Hindlimb muscle (tissue), 1 donor: ENCODE measurements around the gene ZFYVE21. TPM values are rescaled to one million over a fixed set of nuclear protein-coding genes. Genes with fewer than 3 reads are reported as not detected.

Source experiments
- DNase-seq: peaks from one replicate; pipeline ENCODE4 v3.0.0-alpha.2; 2013
- polyA plus RNA-seq: library from polyadenylated mRNA; unstranded; fragments of 120-200 nt; gene quantifications from one replicate; pipeline ENCODE4 v1.2.1, GENCODE V29; 2013; ENCODE audit not compliant: insufficient read length

ZFYVE21 gene
- polyA plus RNA-seq, 1 donor, result 44.2 TPM

DNA sequence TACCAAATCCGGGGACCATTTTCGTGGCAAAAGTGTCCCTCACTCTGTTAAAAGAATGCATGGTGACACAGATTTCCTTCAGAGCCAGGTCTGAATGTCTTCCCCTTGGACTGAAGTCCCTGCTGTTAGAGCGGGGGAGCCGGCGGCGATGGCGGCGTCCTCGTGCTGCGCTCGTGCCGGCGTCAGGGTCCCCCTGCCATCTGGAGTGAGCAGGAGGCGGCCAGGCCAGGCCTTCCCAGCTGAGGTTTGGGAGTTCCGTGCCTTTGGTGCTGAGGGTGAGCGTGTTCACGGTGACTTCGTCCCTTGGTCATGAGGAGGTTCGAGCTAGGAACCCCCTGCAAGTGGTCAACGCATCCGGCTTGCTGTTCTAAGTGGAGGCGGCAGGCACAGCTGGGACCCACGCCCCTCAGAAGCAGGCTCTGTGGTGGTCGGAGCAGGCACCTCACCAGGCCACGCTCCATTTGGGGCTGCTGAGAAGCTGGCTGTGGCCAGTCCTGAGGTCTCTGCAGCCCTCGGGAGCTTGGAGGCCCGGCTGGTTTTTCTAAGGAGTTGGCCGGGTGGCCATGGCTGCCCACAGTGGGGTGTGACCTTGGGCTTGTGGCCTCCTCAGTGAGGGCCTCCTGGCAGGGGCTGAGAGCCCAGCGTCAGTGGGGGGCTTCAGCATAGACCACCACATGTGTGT lies 9.5 kb downstream of the ZFYVE21 start:
- DNase-seq, result no peak

DNA sequence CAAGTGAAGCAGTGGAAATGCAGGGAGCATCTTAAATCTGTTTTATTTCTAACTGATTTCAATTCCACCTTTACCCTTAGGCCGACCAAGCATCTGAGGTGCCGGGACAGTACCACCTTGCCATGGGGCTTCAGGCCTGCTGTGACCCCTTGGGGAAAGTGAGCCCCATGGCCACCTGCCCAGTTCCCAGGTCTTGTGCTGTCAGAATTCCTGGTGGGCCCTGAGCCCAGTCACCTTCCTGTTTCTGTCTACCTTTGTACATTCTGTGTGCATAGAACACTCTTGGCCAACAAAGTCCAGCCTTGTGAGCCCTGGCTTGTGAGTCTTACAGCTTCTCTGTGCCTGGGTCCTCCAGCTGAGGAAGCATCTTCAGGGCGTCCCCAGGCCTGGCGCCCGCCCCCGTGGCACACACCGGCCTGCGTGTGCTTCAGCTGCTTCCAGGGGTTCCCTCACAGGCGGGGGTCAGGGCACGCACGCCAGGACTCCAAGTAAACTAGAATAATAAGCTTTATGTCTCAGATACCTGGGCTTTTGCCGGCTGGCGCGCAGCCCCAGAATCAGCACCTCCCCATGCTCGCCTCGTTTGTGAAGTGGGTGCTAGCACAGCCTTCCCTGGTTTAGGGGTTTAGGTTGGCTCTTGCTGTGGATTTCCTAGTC lies 10.3 kb downstream of the ZFYVE21 start:
- DNase-seq, result no peak

DNA sequence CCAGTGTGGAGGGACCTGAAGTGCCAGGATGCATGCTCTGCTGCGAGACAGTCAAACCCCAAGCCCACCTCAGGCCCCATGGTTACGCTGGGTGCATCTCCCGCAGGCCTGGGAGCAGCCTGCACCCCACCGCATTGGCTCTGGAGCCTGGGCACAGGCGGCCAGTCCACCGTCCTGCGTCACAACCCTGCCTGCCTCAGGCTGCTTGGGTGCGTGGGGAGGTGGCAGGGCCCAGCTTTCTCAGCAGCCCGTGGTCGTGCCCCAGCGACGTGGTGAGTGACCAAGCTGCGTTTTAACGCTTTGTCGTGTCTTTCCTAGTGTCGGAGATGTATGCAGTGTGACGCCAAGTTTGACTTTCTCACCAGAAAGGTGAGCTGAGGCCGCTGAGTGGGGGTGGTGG lies 10.9 kb downstream of the ZFYVE21 start:
- no peak for DNase-seq

DNA sequence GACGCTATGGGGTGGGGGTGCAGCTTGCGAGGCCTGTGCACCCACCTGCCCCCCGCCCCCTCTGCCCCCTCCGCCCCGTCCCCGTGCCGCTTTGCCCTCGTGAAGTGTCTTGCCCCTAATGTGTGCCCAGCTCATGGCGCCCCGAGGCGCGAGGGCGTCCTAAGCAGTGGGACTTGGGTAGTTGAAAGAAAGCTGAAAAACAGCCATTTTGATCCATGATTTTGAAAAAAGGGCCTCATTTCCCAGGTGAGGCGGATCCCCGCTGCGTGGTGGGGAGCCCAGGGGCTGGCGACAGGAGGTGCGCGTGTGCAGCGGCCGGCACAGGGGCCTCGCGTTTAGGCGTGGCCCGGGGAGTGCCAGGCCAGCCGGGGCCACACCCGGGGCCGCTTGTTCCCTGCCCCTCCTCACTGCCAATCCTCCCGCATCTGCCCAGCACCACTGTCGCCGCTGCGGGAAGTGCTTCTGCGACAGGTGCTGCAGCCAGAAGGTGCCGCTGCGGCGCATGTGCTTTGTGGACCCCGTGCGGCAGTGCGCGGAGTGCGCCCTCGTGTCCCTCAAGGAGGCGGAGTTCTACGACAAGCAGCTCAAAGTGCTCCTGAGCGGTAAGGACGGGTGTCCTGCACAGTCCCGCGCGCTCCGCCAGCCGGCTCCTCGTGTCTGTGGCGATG lies 11.8 kb downstream of the ZFYVE21 start:
- no peak for DNase-seq

DNA sequence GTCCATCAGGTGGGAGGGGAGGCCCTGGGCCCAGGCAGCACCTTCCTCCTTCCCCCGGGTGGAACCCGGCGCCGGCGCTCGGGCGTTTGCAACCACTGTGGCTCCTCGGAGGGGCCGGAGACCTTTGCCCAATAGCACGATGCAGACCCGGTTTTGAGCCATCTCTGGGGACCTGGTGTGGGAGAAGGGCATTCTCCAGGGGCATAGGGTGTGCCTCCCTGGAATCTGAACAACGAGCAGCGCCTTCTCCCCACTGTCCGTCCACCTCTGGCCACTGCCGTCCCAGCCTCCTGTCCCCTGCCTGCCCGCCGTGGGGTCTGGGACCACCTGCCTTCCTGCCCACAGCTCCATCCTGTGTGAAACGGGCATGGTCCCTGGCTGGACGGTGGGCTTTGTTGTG lies 12.5 kb downstream of the ZFYVE21 start:
- DNase-seq, result no peak

DNA sequence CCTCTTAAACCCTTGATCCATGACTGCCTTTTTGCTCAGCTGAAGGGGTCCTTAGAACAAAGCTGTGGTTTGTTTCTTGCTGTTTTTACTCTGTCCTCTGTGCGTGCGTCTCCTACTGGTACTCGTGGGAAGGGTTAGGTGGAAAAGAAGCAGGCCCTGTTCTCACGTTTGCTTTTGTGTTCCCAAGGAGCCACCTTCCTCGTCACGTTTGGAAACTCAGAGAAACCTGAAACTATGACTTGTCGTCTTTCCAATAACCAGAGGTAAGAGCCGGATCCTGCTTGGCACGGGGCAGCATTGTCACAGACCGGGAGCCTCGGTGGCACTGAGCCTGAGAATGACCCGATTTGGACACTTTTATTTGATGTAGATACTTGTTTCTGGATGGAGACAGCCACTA lies 13.1 kb downstream of the ZFYVE21 start:
- DNase-seq, result no peak

DNA sequence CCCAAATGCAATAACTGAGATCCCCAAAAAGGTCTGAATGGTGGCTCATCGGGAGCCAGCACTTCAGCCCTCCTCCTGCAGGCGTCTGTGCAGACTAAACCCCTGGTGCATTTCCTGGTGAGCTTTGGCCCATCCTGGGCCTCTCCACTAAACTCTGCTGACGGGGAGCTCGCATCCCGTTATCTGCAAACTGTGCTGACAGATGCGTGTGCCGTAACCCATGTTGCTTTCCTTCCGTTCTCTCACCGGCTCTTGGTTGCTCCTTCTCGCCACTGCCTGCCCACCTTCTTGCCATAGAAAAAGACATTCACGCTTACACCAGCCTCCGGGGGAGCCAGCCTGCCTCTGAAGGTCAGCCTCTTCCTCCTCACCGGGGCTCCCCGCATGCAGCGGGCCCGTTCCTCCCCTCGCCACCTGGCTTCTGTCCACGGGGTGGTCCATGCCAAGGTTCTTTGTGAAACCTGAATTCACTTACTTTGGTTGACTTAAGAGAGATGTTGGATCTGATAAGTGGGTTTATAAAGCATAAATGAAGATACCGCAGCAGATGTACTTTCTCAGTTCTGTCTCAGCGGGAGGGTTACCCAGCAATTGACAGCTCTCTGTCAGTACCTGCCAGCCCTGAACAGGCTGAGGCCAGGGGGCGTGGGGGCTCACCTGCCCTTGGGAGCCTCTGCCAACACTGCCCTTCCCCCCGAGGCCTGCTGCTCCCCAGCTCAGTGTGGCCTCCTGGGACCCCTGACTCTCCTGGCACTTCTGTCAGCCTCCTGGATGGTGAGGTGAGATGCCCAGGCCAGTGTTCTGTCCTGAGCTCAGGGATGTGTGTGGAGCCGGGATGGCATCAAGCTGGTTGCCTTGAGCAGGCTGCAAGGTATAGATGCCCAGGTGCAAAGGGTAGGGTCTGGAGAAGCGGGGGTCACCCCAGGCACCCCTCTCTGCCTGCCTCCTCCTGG lies 14.2 kb downstream of the ZFYVE21 start:
- DNase-seq, result no peak

DNA sequence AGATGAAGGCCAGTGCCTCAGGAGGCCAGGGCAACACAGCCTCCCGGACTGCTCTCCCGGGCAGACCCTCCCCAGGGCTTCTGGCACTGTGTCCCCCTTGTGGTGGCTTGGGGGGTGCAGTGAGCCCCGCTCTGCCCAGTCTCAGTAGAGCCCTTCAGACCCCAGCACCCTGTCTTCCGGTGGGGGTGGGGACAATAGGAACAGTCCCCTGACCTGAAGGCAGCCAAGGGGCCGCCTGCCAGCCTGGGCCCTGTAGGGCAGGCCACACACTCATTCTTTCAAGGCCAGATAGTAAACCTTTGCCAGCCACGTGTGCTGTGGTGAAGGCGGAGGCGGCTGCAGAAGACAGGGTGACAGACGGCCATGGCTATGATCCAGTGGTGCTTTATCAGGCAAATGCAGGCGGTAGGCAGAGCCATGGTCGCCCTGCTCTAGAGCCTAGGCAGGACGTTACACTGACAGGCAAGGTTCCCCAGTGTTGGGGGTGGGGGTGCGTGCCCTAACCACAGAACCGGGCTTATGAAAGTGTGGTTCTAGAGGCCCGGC lies 15.0 kb downstream of the ZFYVE21 start:
- no peak for DNase-seq

DNA sequence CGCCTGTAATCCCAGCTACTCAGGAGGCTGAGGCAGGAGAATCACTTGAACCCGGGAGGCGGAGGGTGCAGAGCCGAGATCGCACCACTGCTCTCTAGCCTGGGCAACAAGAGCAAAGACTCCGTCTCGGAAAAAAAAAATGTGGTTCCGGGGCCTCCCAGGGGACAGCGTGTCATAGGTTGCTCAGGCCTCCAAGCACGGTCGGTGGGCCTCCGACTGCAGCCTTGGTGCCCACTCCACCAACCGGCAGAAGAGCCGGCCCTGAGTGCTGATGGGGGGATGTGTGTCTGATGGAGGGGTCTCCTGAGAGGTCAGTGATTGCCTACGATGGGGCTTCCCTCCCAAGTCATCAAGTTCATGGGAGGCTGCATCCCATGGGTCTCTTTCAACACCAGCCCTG lies 15.9 kb downstream of the ZFYVE21 start:
- no peak for DNase-seq

DNA sequence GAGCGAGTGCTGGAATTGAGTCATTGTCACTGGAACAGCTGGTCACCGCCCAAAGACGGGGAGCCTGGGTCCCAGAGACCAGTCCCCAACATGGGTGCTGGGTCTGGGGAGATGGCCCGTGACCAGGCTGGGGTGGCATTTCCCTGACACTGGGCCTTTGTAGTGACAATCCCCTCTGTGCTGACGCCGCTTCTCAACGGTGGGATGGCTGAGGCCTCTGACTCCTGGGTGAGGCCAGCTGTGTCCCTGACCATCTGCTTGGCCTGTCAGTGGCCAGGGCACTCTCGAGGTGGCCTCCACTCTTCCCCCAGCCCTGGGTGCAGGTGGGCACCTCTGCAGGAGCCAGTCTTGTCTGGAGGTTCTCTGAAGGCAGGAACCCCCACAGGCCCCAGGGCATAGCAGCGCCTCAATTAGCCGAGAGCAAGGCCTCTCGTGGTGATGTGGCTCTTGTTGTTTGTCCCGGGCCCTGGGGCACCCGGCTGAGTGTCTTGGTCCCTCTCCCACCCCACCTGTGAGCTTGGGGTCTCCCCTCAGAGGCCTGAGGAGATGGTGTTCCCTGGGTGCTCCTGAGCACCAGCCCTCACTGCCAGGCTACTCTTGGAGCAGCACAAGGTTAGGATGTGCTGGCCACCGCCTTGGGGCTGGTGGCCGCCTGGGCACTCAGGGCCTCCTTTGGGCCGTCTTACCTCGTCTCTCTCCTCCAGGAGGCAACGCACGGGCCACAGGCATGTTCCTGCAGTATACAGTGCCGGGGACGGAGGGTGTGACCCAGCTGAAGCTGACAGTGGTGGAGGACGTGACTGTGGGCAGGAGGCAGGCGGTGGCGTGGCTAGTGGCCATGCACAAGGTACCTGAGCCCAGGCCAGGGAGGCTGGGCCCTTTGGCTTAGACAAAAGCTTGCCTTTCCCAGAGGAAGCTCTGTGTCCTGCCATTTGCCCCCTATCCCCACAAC lies 16.6 kb downstream of the ZFYVE21 start:
- no peak for DNase-seq

DNA sequence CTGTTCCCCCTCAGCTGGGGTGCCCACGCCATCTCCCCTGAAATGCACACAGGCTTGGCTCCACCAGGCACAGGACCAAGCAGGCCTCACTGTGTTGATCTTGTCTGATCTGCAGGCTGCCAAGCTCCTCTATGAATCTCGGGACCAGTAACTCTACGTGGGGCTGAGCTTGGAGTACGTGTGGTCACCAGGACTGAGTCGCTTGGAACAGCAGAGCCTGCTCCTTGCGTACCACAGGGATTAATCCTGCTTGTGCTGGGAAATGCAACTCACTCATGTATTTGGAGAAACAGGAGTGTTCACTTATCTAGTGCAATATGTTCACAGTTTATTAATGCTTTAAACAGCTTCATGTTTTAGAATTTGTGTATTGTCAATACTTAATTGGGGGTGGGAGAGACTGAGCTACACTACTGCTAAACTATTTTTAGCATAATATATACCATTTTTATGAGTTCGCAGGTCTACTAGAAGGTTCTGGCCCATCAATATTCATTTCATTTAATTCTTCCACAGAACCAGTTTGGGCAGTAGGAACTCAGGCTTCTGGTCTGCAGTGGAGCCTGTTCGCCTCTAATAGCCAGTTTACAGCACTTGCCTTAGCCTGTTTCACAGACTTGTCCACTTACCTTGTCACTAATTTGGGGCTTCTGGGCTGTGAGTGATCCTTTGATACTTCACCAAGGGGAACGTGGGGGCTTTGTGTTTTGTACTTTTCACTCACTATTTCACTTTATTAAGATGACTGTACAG lies 17.4 kb downstream of the ZFYVE21 start:
- DNase-seq, result no peak

DNA sequence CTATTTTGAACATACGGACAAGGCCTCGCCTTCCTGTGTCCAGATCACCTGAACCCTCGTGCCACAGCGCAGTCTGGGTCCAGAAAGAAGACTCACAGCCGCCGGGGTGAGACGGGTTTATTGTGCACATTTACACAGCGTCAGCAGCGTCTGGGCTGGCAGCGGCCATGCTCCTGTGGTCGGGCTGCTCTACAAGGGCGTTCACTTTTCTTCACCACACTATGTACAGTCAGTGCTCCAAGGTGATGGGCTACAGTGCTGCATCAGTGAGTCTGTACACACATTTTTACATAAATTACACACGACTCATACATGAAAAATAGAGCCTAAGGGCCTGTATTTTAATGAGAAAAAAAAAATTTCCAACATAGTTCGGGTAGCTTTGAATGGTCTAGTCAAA lies 18.0 kb downstream of the ZFYVE21 start:
- DNase-seq, result no peak

DNA sequence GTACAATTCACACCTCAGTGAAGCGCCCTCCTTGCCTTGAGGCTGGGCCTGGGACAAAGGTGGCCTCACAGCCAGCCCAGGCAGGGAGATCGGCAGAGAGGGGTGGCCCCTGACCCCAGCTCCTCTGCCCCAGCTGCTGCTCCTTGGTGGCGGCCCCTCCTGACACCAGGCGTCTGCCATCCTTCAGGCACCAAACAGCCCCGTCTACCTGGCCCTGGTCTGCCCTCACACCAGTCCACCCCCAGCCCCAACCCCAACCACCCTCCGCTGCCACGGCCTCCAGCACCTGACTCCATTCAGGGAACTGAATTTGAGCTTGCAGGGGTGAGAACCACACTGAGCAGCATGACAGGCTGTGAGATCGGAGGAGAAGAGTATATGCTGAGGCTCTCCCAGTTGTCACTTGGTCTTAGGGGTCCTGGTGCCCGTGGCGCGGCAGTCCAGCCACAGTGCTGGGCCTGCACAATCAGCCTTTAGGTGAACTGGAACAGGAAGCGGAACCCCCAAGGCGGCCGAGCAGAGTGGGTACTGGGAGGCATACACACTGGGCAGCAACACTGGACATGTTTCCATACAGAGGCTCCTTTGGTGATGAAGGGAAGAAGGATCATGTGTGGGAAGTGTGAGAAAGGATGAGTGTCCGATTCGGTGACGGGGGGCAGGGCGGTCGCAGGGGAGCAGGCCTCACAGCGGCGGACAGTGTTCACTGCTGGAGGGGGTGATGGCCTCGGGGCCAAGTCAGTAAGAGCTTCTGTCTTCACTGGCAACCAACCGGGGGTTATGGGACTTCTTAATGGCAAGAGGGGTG lies 18.7 kb downstream of the ZFYVE21 start:
- no peak for DNase-seq

DNA sequence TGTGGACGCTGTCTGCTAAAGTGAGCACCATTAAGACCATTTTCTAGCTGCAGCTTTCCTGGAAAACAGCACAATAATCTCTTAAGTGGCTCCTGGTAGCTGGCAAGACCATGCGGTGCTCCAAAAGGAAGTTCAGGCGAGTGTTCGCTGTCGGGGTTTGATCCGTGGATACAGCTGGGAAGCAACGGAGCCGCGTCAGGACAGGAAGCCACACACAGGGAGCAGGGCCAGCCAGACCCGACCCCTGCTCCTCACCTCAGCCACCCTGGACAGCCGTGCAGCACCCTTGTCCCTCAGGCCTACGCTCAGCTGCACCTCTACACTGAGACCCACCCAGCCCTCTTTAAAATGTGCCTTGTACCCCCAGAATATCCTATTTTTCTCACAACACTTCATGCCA lies 19.4 kb downstream of the ZFYVE21 start:
- DNase-seq, result no peak

DNA sequence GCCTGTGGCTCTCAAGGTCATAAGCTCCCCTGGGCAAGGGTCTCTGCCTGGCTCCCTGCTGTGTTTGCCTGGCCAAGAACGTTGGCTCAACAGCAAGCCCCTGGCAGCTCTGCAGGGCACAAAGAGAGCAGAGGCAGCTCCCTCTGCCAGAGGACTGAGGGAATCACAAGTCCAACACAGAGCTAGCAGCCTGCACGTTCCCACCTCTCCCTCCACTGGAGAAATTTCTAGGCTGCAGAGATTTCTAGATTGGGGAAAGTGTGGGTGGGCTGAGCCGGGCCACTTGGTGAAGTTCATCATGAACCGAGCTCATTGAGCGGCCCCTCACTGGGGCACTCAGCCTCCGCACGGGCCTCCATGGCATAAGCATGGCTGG lies 19.8 kb downstream of the ZFYVE21 start:
- no peak for DNase-seq

DNA sequence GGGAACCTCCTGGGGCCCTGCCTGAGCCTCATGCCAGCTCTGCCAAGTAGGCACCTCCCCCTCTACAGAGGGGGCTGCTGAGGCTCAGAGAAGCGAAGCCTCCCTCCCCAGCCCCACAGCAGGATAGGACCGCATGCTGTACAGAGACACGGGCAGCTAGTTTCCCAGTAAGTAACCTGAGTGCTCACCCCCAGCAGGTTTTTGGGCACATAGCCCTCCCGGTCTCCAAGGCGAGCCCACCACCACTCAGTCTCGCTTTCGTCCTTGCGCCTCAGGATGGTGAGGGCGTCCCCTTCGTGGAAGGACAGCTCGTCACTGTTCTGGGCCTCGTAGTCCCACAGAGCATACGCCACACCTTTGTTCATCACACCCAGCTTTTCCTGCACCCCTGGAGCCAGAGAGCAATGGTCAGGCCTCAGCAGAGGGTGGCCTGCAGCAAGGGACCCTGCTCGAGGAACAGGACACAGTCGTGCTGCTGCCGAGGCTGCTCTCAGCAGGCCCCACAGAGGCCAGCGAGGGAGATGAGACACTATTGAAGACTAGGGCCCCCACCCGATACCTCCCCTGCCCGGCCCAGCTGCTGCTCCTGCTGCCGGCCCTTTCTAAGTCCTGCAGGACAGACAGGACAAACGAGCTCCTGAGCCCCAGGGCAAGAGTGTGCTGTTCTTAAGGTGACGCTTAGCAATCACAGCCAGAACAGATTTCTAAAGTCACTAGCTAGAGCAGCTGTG lies 20.4 kb downstream of the ZFYVE21 start:
- no peak for DNase-seq

DNA sequence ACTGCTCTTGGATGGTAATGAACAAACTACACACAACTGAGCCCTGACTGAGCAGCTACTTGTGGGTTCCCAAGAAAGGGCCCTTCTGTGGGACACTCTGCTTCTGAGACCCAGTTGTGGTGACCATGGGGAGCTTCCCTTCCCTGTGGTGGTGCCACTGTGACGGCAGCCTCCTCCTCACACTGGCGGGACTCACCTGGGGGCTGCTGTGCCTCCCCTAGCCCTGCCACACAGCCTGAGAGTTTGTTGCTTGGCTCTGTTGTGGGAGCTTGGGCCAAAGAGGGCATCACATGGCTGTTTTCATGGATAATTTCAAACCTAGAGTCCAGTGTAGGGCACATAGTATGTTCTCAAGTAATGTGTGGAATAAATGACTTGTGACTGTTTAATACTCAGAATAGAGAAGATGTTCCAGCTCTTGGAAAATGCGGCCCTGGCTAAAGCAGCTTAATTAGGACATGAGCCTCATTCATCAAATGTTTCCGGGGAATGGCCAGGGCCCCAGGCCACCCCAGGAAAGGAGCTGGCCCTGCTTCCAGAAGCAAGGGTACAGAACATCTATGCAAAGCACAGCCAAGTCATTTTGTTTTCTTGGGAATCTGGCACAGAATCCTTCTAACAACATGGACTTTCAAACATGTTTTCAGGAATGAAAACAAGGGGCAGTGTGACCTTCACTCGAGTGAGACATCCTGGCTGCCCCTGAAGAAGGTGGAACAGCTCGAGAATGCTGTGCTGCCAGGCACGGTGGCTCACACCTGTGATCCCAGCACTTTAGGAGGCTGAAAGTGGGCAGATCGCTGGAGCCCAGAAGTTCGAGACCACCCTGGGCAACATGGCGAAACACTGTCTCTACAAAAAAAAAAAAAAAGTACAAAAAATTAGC lies 21.2 kb downstream of the ZFYVE21 start:
- DNase-seq, result no peak
